SH-SY5Y (cell line): ENCODE results near the gene WBP11.

Source experiments
- GATA2 ChIP-seq: IDR thresholded peaks from 2 replicates; pipeline ENCODE4 v1.6.1; 2011; ENCODE audit warnings: mild to moderate bottlenecking, low read depth, low read length
- GATA3 ChIP-seq: IDR thresholded peaks from 2 replicates; pipeline ENCODE4 v1.6.1; 2011; ENCODE audit warnings: low read depth, mild to moderate bottlenecking, low read length, moderate library complexity

DNA sequence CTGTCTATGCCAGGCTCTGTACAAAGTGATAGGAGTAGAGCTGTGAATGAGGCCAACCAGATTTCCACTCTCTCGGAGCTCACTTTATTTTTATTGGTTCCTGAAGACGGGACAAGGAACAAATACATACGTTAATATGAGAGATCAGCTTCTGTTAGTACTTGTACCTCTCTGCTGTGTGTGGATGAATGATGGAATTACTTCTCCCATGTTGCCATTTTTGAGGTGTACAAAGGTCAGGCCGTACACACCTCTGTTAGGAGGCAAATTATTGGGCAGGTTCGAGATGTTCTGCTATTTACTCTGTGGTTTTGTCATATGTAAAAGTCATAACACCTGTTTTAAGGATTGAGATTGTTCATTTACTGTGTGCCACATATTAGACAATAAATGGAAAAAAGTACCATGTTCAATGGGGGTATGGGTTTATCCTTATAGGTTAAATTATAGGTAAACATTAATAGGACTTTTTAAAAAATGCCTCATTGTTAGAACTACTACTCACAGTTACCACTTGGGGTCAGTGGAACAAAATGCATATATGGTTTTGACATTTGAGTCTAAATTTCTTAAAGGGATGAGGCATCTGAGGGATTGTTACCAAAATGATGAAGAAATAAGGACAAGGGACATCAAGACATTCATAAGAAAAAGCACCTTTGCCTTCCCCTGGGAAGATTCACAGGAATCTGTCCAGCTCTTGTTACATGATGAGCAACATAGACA, 26.9 kb downstream of the WBP11 start:
- TF ChIP-seq GATA2 (no peak), GATA3 (no peak)
